Measurements from ENCODE around the gene SYNGR3.
A peak's percentile ranks its signal among the peaks of the same experiment; 100 is the strongest.
"Not testable (repeated sequence)": the region's sequence is repeated elsewhere in the genome, so short reads cannot be mapped to it uniquely, and the experiment has no call there.

Gene SYNGR3

GRCh38 chr16:2027024-2028010, 37.5 kb downstream of the SYNGR3 start:
- H3K9me3 ChIP-seq (ENCODE audit: insufficient read depth, low read depth, low read length), result no peaks in the 10 kb centered on the region
- H3K4me3 ChIP-seq (ENCODE audit: low read length), result peak overlapping the region; percentile 44
- H3K9ac ChIP-seq (ENCODE audit: low read depth, low read length), result peak overlapping the region; percentile 60
- WGBS, result 12% methylated on average over 76 of the region's 76 CpGs
- H3K27ac ChIP-seq (ENCODE audit: low read depth, low read length), result no peak overlapping the region
- no peaks in the 10 kb centered on the region for H3K4me1 ChIP-seq (ENCODE audit: insufficient read depth, low read length)
- no peaks in the 10 kb centered on the region for H3K36me3 ChIP-seq (ENCODE audit: insufficient read depth, low read length)
- H3K27me3 ChIP-seq (ENCODE audit: insufficient read depth, low read length), result peaks cover 44% of the 10 kb centered on the region

GRCh38 chr16:2028146-2028545, 38.4 kb downstream of the SYNGR3 start:
- Histone ChIP-seq H3K27ac (ENCODE audit: low read depth, low read length) (no peak overlapping the region), H3K9ac (ENCODE audit: low read depth, low read length) (no peak overlapping the region), H3K4me1 (ENCODE audit: insufficient read depth, low read length) (no peaks in the 10 kb centered on the region), H3K27me3 (ENCODE audit: insufficient read depth, low read length) (peaks cover 40% of the 10 kb centered on the region), H3K9me3 (ENCODE audit: insufficient read depth, low read depth, low read length) (no peaks in the 10 kb centered on the region), H3K4me3 (ENCODE audit: low read length) (no peak overlapping the region), H3K36me3 (ENCODE audit: insufficient read depth, low read length) (no peaks in the 10 kb centered on the region)
- WGBS, result 93% methylated on average over 3 of the region's 3 CpGs

DNA sequence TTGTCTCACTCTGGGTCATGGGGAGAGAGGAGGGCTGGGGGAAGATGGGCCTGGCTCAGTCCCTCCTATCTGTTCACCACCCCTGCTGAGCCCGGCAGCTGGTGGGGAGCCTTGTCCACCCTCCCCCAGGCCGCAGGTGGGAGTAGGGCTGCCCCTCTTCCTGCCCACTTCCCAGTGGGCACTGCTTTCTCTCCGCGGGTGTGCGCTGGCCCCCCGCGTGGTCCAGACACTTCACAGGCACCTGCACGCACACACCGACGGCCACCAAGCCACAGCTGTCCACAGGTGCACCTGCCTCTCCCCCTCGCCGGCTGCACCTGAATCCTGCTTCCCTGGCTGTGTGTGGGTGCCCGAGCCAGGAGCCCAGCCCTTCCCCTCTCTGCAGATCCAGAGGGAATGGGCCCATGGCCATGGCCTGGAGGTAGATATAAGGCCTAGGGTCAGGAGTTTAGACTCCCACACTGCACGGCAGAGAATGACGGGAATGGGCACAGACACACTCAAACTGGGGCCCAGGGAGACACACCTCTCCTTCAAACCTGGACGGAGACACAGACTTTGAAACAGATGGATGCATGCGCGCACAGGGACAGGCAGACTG, 39.0 kb downstream of the SYNGR3 start:
- H3K27me3 ChIP-seq (ENCODE audit: insufficient read depth, low read length), result peaks cover 39% of the 10 kb centered on the region
- no peak overlapping the region for H3K9ac ChIP-seq (ENCODE audit: low read depth, low read length)
- H3K4me3 ChIP-seq (ENCODE audit: low read length), result no peak overlapping the region
- no peaks in the 10 kb centered on the region for H3K36me3 ChIP-seq (ENCODE audit: insufficient read depth, low read length)
- H3K27ac ChIP-seq (ENCODE audit: low read depth, low read length), result no peak overlapping the region
- H3K4me1 ChIP-seq (ENCODE audit: insufficient read depth, low read length), result peaks cover 4% of the 10 kb centered on the region; the same call in 1 of the 2 replicates
- no peaks in the 10 kb centered on the region for H3K9me3 ChIP-seq (ENCODE audit: insufficient read depth, low read depth, low read length)
- WGBS, result 96% methylated on average over 18 of the region's 18 CpGs

DNA sequence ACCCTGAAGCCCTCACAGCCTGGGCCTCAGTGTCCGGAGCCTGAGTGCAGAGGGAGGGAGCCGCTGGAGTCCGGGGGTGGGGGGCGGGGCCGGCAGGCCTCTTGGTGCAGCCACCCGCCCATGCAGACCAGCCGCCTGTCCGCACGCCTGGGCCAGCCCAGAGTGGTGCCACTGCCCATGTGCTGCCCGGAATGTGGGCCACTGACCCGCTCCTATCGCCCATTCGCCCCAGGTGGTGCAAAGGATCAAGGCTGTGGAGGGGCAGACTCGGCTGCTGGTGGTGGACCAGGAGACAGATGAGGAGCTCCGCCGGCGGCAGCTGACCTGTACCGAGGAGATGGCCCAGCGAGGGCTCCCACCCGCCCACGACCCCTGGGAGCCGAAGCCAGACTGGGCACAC, 39.6 kb downstream of the SYNGR3 start:
- Histone ChIP-seq H3K27ac (ENCODE audit: low read depth, low read length) (no peak overlapping the region), H3K9me3 (ENCODE audit: insufficient read depth, low read depth, low read length) (no peaks in the 10 kb centered on the region), H3K36me3 (ENCODE audit: insufficient read depth, low read length) (no peaks in the 10 kb centered on the region), H3K9ac (ENCODE audit: low read depth, low read length) (no peak overlapping the region), H3K4me3 (ENCODE audit: low read length) (no peak overlapping the region), H3K27me3 (ENCODE audit: insufficient read depth, low read length) (peaks cover 33% of the 10 kb centered on the region), H3K4me1 (ENCODE audit: insufficient read depth, low read length) (peaks cover 6% of the 10 kb centered on the region; the same call in 1 of the 2 replicates)
- 91% methylated on average over 22 of the region's 22 CpGs for WGBS

- Histone ChIP-seq H3K36me3 (ENCODE audit: insufficient read depth, low read length) (no peaks in the 10 kb centered on the region), H3K4me1 (ENCODE audit: insufficient read depth, low read length) (peaks cover 6% of the 10 kb centered on the region; the same call in 1 of the 2 replicates), H3K4me3 (ENCODE audit: low read length) (no peak overlapping the region), H3K9ac (ENCODE audit: low read depth, low read length) (no peak overlapping the region), H3K9me3 (ENCODE audit: insufficient read depth, low read depth, low read length) (no peaks in the 10 kb centered on the region), H3K27ac (ENCODE audit: low read depth, low read length) (no peak overlapping the region), H3K27me3 (ENCODE audit: insufficient read depth, low read length) (peaks cover 30% of the 10 kb centered on the region)
- 93% methylated on average over 11 of the region's 11 CpGs for WGBS
Measured at GRCh38 chr16:2030036-2030435, 40.3 kb downstream of the SYNGR3 start.

GRCh38 chr16:2031081-2031577, 41.4 kb downstream of the SYNGR3 start:
- no peak overlapping the region for H3K9ac ChIP-seq (ENCODE audit: low read depth, low read length)
- H3K27me3 ChIP-seq (ENCODE audit: insufficient read depth, low read length), result peaks cover 20% of the 10 kb centered on the region
- H3K4me1 ChIP-seq (ENCODE audit: insufficient read depth, low read length), result peaks cover 6% of the 10 kb centered on the region; the same call in 1 of the 2 replicates
- H3K4me3 ChIP-seq (ENCODE audit: low read length), result no peak overlapping the region
- H3K9me3 ChIP-seq (ENCODE audit: insufficient read depth, low read depth, low read length), result no peaks in the 10 kb centered on the region
- H3K36me3 ChIP-seq (ENCODE audit: insufficient read depth, low read length), result no peaks in the 10 kb centered on the region
- WGBS, result 88% methylated on average over 11 of the region's 11 CpGs
- no peak overlapping the region for H3K27ac ChIP-seq (ENCODE audit: low read depth, low read length)

GRCh38 chr16:2032285-2033056, 42.7 kb downstream of the SYNGR3 start:
- H3K4me3 ChIP-seq (ENCODE audit: low read length), result no peak overlapping the region
- H3K27me3 ChIP-seq (ENCODE audit: insufficient read depth, low read length), result peaks cover 10% of the 10 kb centered on the region
- peaks cover 6% of the 10 kb centered on the region; the same call in 1 of the 2 replicates for H3K4me1 ChIP-seq (ENCODE audit: insufficient read depth, low read length)
- H3K9me3 ChIP-seq (ENCODE audit: insufficient read depth, low read depth, low read length), result no peaks in the 10 kb centered on the region
- 90% methylated on average over 15 of the region's 15 CpGs for WGBS
- no peak overlapping the region for H3K27ac ChIP-seq (ENCODE audit: low read depth, low read length)
- no peaks in the 10 kb centered on the region for H3K36me3 ChIP-seq (ENCODE audit: insufficient read depth, low read length)
- no peak overlapping the region for H3K9ac ChIP-seq (ENCODE audit: low read depth, low read length)

DNA sequence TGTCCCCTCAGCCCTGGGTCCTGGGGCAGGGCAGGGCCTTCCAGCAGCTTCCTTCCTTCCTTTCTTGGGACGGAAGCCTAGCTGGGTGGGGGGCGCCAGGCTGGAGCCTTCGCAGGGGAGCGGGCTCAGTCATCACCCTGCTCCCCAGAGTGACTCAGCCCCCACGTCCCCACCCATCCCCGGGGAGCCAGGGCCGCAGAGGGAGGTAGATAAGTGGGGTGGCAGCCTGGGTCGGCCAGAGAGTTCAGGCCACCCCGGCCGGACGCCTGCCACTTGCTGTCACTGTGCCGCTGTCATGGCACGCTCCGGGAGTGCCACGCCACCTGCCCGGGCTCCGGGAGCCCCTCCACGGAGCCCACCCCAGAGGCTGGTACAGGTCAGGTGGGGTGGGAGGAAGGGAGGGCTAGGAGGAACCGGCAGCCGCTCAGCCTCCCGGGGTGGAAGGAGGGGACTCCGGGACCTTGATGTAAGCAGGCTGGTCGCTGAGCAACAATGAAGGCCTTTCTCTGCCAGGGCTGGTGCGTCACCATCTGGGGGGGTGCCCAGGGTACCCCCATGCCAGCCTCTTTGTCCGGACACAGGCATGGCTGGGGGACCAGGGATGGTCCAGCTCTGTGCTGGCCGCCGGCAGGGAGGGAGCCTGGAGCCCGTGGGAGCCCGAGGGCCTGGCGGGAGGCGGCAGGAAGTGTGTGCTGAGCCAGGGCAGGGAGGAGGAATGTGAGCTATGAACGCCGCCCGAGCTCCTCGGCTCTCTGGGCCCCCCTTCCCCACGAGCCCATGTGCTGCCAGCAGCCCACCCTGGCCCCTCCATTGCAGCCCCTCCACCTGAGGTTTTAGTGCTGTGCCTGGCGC, 43.5 kb downstream of the SYNGR3 start:
- H3K9ac ChIP-seq (ENCODE audit: low read depth, low read length), result peak overlapping the region; percentile 55; the same call in 1 of the 2 replicates
- H3K4me1 ChIP-seq (ENCODE audit: insufficient read depth, low read length), result peaks cover 6% of the 10 kb centered on the region; the same call in 1 of the 2 replicates
- 65% methylated on average over 36 of the region's 37 CpGs for WGBS
- 0 out of 2 replicates have a peak overlapping the region, but pooled peaks have one; percentile 30 for H3K27ac ChIP-seq (ENCODE audit: low read depth, low read length)
- H3K36me3 ChIP-seq (ENCODE audit: insufficient read depth, low read length), result no peaks in the 10 kb centered on the region
- no peak overlapping the region for H3K4me3 ChIP-seq (ENCODE audit: low read length)
- no peaks in the 10 kb centered on the region for H3K9me3 ChIP-seq (ENCODE audit: insufficient read depth, low read depth, low read length)
- peaks cover 2% of the 10 kb centered on the region; the same call in 1 of the 2 replicates for H3K27me3 ChIP-seq (ENCODE audit: insufficient read depth, low read length)

DNA sequence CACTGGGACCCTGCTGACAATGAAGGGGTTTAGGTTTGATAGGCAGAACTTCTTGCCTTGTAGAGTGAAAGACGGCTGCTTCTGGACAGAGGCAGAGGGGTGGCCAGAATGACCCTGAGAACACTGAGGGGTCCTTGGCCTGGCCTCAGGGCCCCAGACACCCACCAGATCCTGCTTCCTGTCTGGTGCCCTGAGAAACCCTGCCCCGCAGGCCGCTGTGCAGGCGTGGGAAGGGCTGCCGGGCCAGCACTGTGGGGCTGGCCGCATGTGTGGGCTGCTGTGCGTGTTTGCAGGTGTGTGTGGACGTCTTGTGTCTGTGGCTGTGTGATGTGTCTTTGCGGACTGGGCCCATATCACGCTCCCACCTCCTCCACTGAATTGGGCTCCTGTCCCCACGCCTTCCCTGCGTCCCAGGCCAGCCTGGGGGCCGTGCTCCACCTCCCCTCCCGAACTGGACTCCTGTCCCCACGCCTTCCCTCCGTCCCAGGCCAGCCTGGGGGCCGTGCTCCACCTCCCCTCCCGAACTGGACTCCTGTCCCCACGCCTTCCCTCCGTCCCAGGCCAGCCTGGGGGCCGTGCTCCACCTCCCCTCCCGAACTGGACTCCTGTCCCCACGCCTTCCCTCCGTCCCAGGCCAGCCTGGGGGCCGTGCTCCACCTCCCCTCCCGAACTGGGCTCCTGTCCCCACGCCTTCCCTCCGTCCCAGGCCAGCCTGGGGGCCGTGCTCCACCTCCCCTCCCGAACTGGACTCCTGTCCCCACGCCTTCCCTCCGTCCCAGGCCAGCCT, 44.3 kb downstream of the SYNGR3 start:
- not testable (repeated sequence) for H3K9me3 ChIP-seq (ENCODE audit: insufficient read depth, low read depth, low read length); H3K36me3 ChIP-seq (ENCODE audit: insufficient read depth, low read length); H3K27me3 ChIP-seq (ENCODE audit: insufficient read depth, low read length); H3K4me3 ChIP-seq (ENCODE audit: low read length); H3K4me1 ChIP-seq (ENCODE audit: insufficient read depth, low read length)
- Histone ChIP-seq H3K27ac (ENCODE audit: low read depth, low read length) (0 out of 2 replicates have a peak overlapping the region, but pooled peaks have one; percentile 30), H3K9ac (ENCODE audit: low read depth, low read length) (peak overlapping the region; percentile 55; the same call in 1 of the 2 replicates)
- WGBS, result 85% methylated on average over 12 of the region's 32 CpGs

All from HUES64 (cell line).